HL-60 (cell line): Measurements from ENCODE around the gene CNPY3.

Source experiments
- DNase-seq, 2 experiments: peaks; one replicate each; pipeline ENCODE4 v3.0.0-alpha.2; 2010 to 2020; ENCODE audit warnings: low read depth in 1 of 2, low spot score in 1 of 2
- H3K27ac ChIP-seq: fragments of 250-450 bp; sonication (Bioruptor Pico); replicated peaks from 2 replicates; pipeline ENCODE4 v1.5.1; 2020; ENCODE audit warnings: mild to moderate bottlenecking, moderate library complexity
- H3K27me3 ChIP-seq: fragments of 250-450 bp; sonication (Bioruptor Pico); 2 replicates; pipeline ENCODE4 v1.5.1; 2021; ENCODE audit warnings: mild to moderate bottlenecking, moderate library complexity; ENCODE audit not compliant: insufficient read depth, poor library complexity, severe bottlenecking
- H3K4me3 ChIP-seq: replicated peaks from 2 replicates; pipeline ENCODE4 v1.5.1; 2011; ENCODE audit warnings: mild to moderate bottlenecking, control low read depth, low read length; ENCODE audit not compliant: insufficient read depth
- GABPA ChIP-seq: IDR thresholded peaks from 2 replicates; pipeline ENCODE4 v1.6.1; 2012; ENCODE audit warnings: low read depth
- POLR2AphosphoS5 ChIP-seq: IDR thresholded peaks from 2 replicates; pipeline ENCODE4 v1.6.1; 2012; ENCODE audit warnings: low read depth
- SPI1 ChIP-seq: IDR thresholded peaks from 2 replicates; pipeline ENCODE4 v1.6.1; 2012; ENCODE audit warnings: low read depth, mild to moderate bottlenecking, borderline replicate concordance
- TF ChIP-seq, protein P1 (sequence below): IDR thresholded peaks from 2 replicates; pipeline ENCODE4 v1.6.1; 2012; ENCODE audit warnings: low read depth; ENCODE audit not compliant: insufficient replicate concordance
- TF ChIP-seq, protein P2 (sequence below): IDR thresholded peaks from one replicate; pipeline ENCODE4 v1.5.1; 2011; ENCODE audit warnings: low read length, control low read depth, inconsistent platforms; ENCODE audit not compliant: insufficient read depth

CNPY3 gene

DNA sequence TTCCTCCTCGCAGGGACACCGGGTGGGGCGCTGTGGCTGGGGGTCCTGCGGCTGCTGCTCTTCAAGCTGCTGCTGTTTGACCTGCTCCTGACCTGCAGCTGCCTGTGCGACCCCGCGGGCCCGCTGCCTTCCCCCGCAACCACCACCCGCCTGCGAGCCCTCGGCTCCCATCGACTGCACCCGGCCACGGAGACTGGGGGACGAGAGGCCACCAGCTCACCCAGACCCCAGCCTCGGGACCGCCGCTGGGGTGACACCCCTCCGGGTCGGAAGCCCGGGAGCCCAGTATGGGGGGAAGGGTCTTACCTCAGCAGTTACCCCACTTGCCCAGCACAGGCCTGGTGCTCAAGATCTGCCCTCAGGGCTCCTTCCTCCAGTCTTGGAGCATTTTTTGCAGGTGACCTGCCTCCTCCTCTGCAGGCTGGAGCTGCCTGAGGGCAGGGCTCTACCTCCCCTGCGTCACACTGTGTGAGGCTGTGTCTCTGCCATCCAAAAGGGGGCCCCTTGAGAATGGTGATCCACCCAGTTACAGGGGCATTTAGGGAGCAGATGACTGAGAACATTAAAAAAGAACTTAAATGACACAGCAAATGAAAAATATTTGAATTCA, 3.9 kb upstream of the CNPY3 start:
- no peaks in the 10 kb centered on the region for H3K27me3 ChIP-seq
- DNase-seq: no peak
- TF ChIP-seq SPI1 (no peak), GABPA (no peak), POLR2AphosphoS5 (no peak)
- TF ChIP-seq, protein P1, sequence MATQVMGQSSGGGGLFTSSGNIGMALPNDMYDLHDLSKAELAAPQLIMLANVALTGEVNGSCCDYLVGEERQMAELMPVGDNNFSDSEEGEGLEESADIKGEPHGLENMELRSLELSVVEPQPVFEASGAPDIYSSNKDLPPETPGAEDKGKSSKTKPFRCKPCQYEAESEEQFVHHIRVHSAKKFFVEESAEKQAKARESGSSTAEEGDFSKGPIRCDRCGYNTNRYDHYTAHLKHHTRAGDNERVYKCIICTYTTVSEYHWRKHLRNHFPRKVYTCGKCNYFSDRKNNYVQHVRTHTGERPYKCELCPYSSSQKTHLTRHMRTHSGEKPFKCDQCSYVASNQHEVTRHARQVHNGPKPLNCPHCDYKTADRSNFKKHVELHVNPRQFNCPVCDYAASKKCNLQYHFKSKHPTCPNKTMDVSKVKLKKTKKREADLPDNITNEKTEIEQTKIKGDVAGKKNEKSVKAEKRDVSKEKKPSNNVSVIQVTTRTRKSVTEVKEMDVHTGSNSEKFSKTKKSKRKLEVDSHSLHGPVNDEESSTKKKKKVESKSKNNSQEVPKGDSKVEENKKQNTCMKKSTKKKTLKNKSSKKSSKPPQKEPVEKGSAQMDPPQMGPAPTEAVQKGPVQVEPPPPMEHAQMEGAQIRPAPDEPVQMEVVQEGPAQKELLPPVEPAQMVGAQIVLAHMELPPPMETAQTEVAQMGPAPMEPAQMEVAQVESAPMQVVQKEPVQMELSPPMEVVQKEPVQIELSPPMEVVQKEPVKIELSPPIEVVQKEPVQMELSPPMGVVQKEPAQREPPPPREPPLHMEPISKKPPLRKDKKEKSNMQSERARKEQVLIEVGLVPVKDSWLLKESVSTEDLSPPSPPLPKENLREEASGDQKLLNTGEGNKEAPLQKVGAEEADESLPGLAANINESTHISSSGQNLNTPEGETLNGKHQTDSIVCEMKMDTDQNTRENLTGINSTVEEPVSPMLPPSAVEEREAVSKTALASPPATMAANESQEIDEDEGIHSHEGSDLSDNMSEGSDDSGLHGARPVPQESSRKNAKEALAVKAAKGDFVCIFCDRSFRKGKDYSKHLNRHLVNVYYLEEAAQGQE: no peak
- TF ChIP-seq, protein P2, sequence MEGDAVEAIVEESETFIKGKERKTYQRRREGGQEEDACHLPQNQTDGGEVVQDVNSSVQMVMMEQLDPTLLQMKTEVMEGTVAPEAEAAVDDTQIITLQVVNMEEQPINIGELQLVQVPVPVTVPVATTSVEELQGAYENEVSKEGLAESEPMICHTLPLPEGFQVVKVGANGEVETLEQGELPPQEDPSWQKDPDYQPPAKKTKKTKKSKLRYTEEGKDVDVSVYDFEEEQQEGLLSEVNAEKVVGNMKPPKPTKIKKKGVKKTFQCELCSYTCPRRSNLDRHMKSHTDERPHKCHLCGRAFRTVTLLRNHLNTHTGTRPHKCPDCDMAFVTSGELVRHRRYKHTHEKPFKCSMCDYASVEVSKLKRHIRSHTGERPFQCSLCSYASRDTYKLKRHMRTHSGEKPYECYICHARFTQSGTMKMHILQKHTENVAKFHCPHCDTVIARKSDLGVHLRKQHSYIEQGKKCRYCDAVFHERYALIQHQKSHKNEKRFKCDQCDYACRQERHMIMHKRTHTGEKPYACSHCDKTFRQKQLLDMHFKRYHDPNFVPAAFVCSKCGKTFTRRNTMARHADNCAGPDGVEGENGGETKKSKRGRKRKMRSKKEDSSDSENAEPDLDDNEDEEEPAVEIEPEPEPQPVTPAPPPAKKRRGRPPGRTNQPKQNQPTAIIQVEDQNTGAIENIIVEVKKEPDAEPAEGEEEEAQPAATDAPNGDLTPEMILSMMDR: no peak
- no peak overlapping the region for H3K4me3 ChIP-seq
- H3K27ac ChIP-seq: no peak overlapping the region

DNA sequence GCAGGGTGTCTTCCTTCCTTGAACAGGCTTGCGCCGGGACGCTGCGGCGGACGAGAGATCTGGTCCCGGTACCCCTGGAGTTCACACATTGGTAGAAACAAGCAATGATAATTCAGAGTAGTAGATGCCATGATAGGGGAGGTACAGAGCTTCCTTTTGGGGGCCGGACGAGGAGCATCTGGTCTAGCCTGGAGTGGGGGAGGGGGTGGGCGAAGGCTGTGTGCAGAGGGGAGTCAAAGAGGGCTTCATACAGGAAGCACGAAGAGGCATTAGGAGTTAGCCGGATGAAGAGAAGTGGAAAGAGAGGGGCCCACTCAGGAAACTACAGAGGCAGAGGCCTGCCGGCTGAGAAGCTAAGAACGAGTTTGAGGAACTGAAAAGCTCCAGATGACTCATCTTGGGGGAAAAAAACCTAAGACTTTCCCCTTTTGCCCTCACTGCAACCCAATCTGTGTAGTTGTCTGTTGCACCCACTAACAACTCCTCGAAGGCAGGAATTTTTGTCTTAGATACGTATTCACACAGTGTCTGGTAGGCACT, 611 bp downstream of the CNPY3 start:
- H3K27ac ChIP-seq: peak overlapping the region; percentile 95
- DNase-seq: peak; percentile 68 to 91
- peak; percentile 94 for TF ChIP-seq SPI1
- peak; percentile 32; the same call in 1 of the 2 replicates for TF ChIP-seq GABPA
- TF ChIP-seq, protein P1: no peak
- TF ChIP-seq, protein P2: no peak
- no peaks in the 10 kb centered on the region for H3K27me3 ChIP-seq
- peak overlapping the region; percentile 86 for H3K4me3 ChIP-seq

DNA sequence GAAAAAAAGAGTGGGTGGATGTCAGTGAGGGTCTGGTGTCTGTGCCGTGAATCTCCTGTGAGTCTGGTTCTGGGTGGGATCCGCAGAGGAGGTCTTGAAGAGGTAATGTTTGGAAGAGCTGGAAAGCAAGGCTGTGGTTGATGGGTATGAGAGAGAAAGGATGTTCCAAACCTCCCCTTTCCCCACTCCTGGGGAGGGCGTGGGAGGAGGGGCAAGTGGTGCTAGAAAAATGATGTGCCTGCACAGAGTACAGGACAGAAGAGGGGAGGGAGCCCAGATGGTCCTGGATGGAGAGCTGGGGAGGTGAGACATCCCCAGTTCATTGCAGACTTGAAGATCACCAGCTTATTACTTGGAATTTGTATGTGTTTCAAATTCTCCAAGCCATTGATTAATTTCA, 3.1 kb downstream of the CNPY3 start:
- no peak for DNase-seq
- TF ChIP-seq POLR2AphosphoS5 (no peak), GABPA (no peak), SPI1 (no peak)
- TF ChIP-seq, protein P1: no peak
- TF ChIP-seq, protein P2: no peak
- Histone ChIP-seq H3K4me3 (peak overlapping the region; percentile 21), H3K27ac (peak overlapping the region; percentile 29), H3K27me3 (no peaks in the 10 kb centered on the region)
